C4-2B (cell line): ENCODE data around the gene C4orf50.

Experiments used
- H3K27ac ChIP-seq: fragments of 450-650 bp; 2 replicates; pipeline ENCODE4 v1.5.1; 2017
- CTCF ChIP-seq: fragments of 450-650 bp; conservative IDR thresholded peaks from 2 replicates; pipeline ENCODE4 v1.5.1; 2017; ENCODE audit warnings: mild to moderate bottlenecking
- ZFX ChIP-seq: fragments of 450-650 bp; IDR thresholded peaks from 2 replicates; pipeline ENCODE4 v1.6.1; 2017

The C4orf50 gene

GRCh38 chr4:6050551-6050950, 32.3 kb upstream of the C4orf50 start:
- no peak overlapping the region for H3K27ac ChIP-seq
- TF ChIP-seq ZFX (no peak), CTCF (no peak)

GRCh38 chr4:6049985-6050384, 31.8 kb upstream of the C4orf50 start:
- TF ChIP-seq CTCF (no peak), ZFX (no peak)
- H3K27ac ChIP-seq, result no peak overlapping the region

- TF ChIP-seq ZFX (no peak), CTCF (no peak)
- H3K27ac ChIP-seq, result no peak overlapping the region
Observed at GRCh38 chr4:6049278-6049677, 31.0 kb upstream of the C4orf50 start.

GRCh38 chr4:6048537-6048936, 30.3 kb upstream of the C4orf50 start:
- TF ChIP-seq CTCF (no peak), ZFX (no peak)
- no peak overlapping the region for H3K27ac ChIP-seq

- no peak overlapping the region for H3K27ac ChIP-seq
- TF ChIP-seq CTCF (no peak), ZFX (no peak)
Observed at GRCh38 chr4:6047130-6047673, 29.0 kb upstream of the C4orf50 start.

GRCh38 chr4:6046526-6047129, 28.4 kb upstream of the C4orf50 start:
- no peak overlapping the region for H3K27ac ChIP-seq
- TF ChIP-seq CTCF (no peak), ZFX (no peak)

GRCh38 chr4:6044805-6045204, 26.6 kb upstream of the C4orf50 start:
- no peak for TF ChIP-seq ZFX
- no peak; the same call in 1 of the 2 replicates for TF ChIP-seq CTCF
- no peak overlapping the region for H3K27ac ChIP-seq
